SK-N-SH (cell line): ENCODE data around the gene IGLON5.

Experiments used
- RAD21 ChIP-seq: IDR thresholded peaks from 2 replicates; pipeline ENCODE4 v1.6.1; 2012; ENCODE audit warnings: mild to moderate bottlenecking, low read length
- REST ChIP-seq: IDR thresholded peaks from 2 replicates; pipeline ENCODE4 v1.6.1; 2012; ENCODE audit warnings: mild to moderate bottlenecking, low read depth, low read length, moderate library complexity

- TF ChIP-seq REST (no peak), RAD21 (no peak)
These were observed 47.9 kb downstream of the IGLON5 start for GRCh38 chr19:51359294-51359693.
